Measurements from ENCODE around the gene TRNAU1AP. TPM values are rescaled to one million over a fixed set of nuclear protein-coding genes. Genes with fewer than 3 reads are reported as not detected.

TRNAU1AP gene
- 50.8 and 53.6 TPM in 2 replicates for polyA plus RNA-seq (2013)

DNA sequence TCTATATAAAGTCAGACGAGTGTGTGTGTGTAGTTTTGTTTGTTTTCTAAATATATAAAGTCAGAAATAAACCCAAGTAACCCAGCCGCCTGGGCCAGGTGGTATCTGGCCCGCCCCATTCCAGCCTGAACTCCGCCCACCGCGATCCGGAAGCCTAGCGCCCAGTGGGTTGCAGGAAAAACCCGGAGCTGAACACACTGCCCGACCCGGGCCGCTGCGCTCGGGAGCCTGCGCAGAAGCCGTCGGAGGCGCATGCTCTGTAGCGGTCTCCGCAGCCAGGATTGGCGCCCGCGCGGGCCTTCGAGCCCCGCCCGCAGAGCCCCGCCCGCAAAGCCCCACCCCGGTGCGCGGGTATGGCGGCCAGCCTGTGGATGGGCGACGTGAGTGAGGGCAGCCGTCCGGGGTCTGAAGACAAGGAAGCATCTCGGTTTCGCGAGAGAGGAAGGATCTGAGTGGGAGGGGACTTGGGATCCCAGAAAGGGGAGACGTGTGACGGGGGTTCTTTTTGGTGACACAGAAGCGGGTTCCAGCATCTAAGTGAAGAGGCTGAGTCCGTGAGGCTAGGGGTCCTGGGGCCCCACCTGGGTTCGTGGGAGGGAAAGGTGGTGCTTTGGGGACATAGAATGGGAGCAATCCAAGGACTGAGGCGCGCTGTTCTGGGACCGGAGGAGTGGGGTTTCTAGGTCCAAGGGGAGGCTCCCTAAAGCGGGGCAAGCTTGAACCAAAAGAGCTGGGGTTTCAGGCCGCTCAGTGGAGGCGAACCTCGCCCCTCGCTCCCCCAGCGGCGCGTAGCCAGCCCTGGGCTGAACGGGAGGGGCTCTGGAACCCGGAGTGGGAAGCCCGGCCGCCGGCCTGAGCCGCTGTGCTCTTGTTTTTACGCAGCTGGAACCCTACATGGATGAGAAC is at the start of gene TRNAU1AP:
TSS of gene TRNAU1AP (plus strand) at position 328 of the 906 bp plus-strand sequence. CDS start at position 354, 26 bp downstream.
- Histone ChIP-seq H2BK12ac (ENCODE audit: low read length) (peak within 1 kb of the TSS; percentile 33), H3K4me1 (ENCODE audit: control insufficient read depth in 1 of 2, insufficient read depth in 2 of 2, low read length in 2 of 2) (no peaks in the 10 kb centered on the region), H3K27ac (ENCODE audit: low read depth, low read length) (peak within 1 kb of the TSS; percentile 52), H3K36me3 (ENCODE audit: control insufficient read depth in 1 of 2, insufficient read depth in 2 of 2, low read length in 2 of 2) (peaks cover 13 to 17% of the 10 kb centered on the region in 2 experiments), H3K14ac (ENCODE audit: low read length) (peak within 1 kb of the TSS; percentile 97), H3K18ac (ENCODE audit: low read length) (peak within 1 kb of the TSS; percentile 94), H3K9ac (ENCODE audit: low read length) (peak within 1 kb of the TSS; percentile 87), H2BK5ac (ENCODE audit: low read depth, low read length, poor library complexity) (peak within 1 kb of the TSS; percentile 88), H3K27me3 (ENCODE audit: insufficient read depth, low read length) (no peaks in the 10 kb centered on the region), H3K4ac (ENCODE audit: low read depth, low read length) (peak within 1 kb of the TSS; percentile 88), H2BK120ac (ENCODE audit: insufficient read depth, low read length, poor library complexity) (peak within 1 kb of the TSS; percentile 84), H3K4me3 (ENCODE audit: low read depth, low read length) (peak within 1 kb of the TSS; percentile 86), H4K8ac (ENCODE audit: low read depth, low read length) (peak within 1 kb of the TSS; percentile 83), H4K91ac (ENCODE audit: low read depth, low read length) (peak within 1 kb of the TSS; percentile 95), H4K12ac (ENCODE audit: low read depth, low read length) (peak within 1 kb of the TSS; percentile 83), H3K4me2 (ENCODE audit: low read length) (peak within 1 kb of the TSS; percentile 69), H2AFZ (ENCODE audit: insufficient read depth, low read length, poor library complexity) (peak within 1 kb of the TSS; percentile 75), H2AK5ac (ENCODE audit: low read length) (peak within 1 kb of the TSS; percentile 50), H3K9me3 (ENCODE audit: insufficient read depth, low read depth, low read length) (no peaks in the 10 kb centered on the region), H3K79me2 (ENCODE audit: control insufficient read depth, insufficient read depth, low read length, poor library complexity) (peaks cover 6% of the 10 kb centered on the region), H3K23ac (ENCODE audit: low read length) (no peak within 1 kb of the TSS), H3K79me1 (ENCODE audit: low read length) (peaks cover 11% of the 10 kb centered on the region)
- DNase-seq: peak; percentile 98 to 99
- no CpG with 5 or more reads among the region's 63 CpGs for WGBS (ENCODE audit: extremely low coverage, insufficient coverage, insufficient read length)

DNA sequence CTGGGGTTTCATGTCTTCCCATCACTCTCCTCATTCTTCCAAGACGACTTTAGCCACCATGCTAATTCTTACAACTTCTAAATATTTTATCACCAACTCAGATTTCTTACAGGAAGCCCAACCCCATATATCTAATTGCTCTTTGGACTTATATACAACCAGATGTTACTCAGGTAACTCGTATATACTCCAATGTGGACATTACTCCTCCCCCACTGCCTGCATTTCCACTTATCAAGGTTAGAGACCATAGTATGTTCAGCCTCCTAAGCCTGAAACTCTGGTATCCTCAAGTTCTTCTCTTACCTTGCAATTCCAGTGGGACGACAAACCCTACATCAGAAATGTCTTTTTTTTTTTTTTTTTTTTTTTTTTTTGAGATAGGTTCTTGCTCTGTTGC is 49.8 kb upstream of the TRNAU1AP start:
- H3K4me2 ChIP-seq (ENCODE audit: low read length): no peak overlapping the region
- peaks cover 11 to 25% of the 10 kb centered on the region in 2 experiments for H3K36me3 ChIP-seq (ENCODE audit: control insufficient read depth in 1 of 2, insufficient read depth in 2 of 2, low read length in 2 of 2)
- no peak overlapping the region for H3K4ac ChIP-seq (ENCODE audit: low read depth, low read length)
- no peaks in the 10 kb centered on the region for H3K4me1 ChIP-seq (ENCODE audit: control insufficient read depth in 1 of 2, insufficient read depth in 2 of 2, low read length in 2 of 2)
- no peak overlapping the region for H2BK5ac ChIP-seq (ENCODE audit: low read depth, low read length, poor library complexity)
- no peaks in the 10 kb centered on the region for H3K9me3 ChIP-seq (ENCODE audit: insufficient read depth, low read depth, low read length)
- no peak overlapping the region for H3K9ac ChIP-seq (ENCODE audit: low read length)
- H2AK5ac ChIP-seq (ENCODE audit: low read length): no peak overlapping the region
- H4K91ac ChIP-seq (ENCODE audit: low read depth, low read length): no peak overlapping the region
- H3K27me3 ChIP-seq (ENCODE audit: insufficient read depth, low read length): no peaks in the 10 kb centered on the region
- peaks cover 21% of the 10 kb centered on the region for H3K79me1 ChIP-seq (ENCODE audit: low read length)
- no peak overlapping the region for H3K18ac ChIP-seq (ENCODE audit: low read length)
- no peak overlapping the region for H4K8ac ChIP-seq (ENCODE audit: low read depth, low read length)
- no CpG with 5 or more reads among the region's 3 CpGs for WGBS (ENCODE audit: extremely low coverage, insufficient coverage, insufficient read length)
- H2AFZ ChIP-seq (ENCODE audit: insufficient read depth, low read length, poor library complexity): no peak overlapping the region
- no peak overlapping the region for H3K14ac ChIP-seq (ENCODE audit: low read length)
- H4K12ac ChIP-seq (ENCODE audit: low read depth, low read length): no peak overlapping the region
- no peak overlapping the region for H3K23ac ChIP-seq (ENCODE audit: low read length)
- no peak for DNase-seq
- H2BK120ac ChIP-seq (ENCODE audit: insufficient read depth, low read length, poor library complexity): no peak overlapping the region
- H2BK12ac ChIP-seq (ENCODE audit: low read length): no peak overlapping the region
- peaks cover 19% of the 10 kb centered on the region for H3K79me2 ChIP-seq (ENCODE audit: control insufficient read depth, insufficient read depth, low read length, poor library complexity)
- no peak overlapping the region for H3K4me3 ChIP-seq (ENCODE audit: low read depth, low read length)
- no peak overlapping the region for H3K27ac ChIP-seq (ENCODE audit: low read depth, low read length)

DNA sequence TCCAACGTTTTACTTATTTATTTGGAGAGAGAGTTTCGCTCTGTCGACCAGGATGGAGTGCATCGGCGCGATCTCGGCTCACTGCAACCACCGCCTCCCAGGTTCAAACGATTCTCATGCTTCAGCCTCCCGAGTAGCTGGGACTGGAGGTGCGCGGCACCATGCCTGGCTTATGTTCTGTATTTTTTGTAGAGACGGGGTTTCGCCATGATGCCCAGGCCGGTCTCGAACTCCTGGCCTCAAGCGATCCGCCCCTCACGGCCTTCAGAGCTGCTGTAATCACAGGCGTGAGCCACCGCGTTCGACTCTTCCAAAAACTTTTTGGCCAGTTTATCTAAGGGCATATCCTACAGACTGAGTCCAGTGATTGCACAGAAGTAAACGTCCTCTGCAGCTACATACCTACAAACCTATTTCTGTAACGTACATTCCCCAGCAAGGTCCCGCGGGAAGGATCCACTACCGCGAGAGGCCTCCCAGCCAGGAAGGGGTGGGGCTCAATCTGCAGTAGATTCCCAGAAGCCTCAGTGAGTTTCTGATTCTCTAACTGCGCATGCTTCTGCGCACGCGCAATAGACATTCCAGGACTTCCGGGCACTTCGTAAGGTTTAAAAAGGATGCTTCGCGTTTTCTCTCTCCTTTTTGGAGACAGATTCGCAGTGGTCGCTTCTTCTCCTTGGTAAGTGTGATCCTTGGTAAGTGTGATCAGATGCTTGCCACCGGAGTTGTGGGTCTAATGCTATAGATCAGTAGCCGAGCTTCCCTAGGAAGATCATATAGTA is 47.3 kb upstream of the TRNAU1AP start, which contains the start of gene RCC1:
TSS of gene RCC1 (plus strand) at position 638 of the 782 bp plus-strand sequence. CDS start 23,824 bp downstream, outside the sequence.
- Histone ChIP-seq H2BK12ac (ENCODE audit: low read length) (no peak within 1 kb of the TSS), H3K9ac (ENCODE audit: low read length) (peak within 1 kb of the TSS; percentile 95), H4K91ac (ENCODE audit: low read depth, low read length) (peak within 1 kb of the TSS; percentile 95), H4K8ac (ENCODE audit: low read depth, low read length) (peak within 1 kb of the TSS; percentile 96), H2BK120ac (ENCODE audit: insufficient read depth, low read length, poor library complexity) (peak within 1 kb of the TSS; percentile 98), H3K4me1 (ENCODE audit: control insufficient read depth in 1 of 2, insufficient read depth in 2 of 2, low read length in 2 of 2) (peaks cover 0 to 6% of the 10 kb centered on the region in 2 experiments), H3K4me3 (ENCODE audit: low read depth, low read length) (peak within 1 kb of the TSS; percentile 93), H3K27me3 (ENCODE audit: insufficient read depth, low read length) (no peaks in the 10 kb centered on the region), H3K18ac (ENCODE audit: low read length) (peak within 1 kb of the TSS; percentile 99), H2BK5ac (ENCODE audit: low read depth, low read length, poor library complexity) (peak within 1 kb of the TSS; percentile 97), H3K23ac (ENCODE audit: low read length) (no peak within 1 kb of the TSS), H3K4ac (ENCODE audit: low read depth, low read length) (peak within 1 kb of the TSS; percentile 99), H2AFZ (ENCODE audit: insufficient read depth, low read length, poor library complexity) (peak within 1 kb of the TSS; percentile 94), H3K14ac (ENCODE audit: low read length) (peak within 1 kb of the TSS; percentile 98), H3K36me3 (ENCODE audit: control insufficient read depth in 1 of 2, insufficient read depth in 2 of 2, low read length in 2 of 2) (peaks cover 30 to 33% of the 10 kb centered on the region in 2 experiments), H2AK5ac (ENCODE audit: low read length) (peak within 1 kb of the TSS; percentile 94), H4K12ac (ENCODE audit: low read depth, low read length) (peak within 1 kb of the TSS; percentile 93), H3K79me1 (ENCODE audit: low read length) (peaks cover 28% of the 10 kb centered on the region), H3K27ac (ENCODE audit: low read depth, low read length) (peak within 1 kb of the TSS; percentile 92), H3K9me3 (ENCODE audit: insufficient read depth, low read depth, low read length) (no peaks in the 10 kb centered on the region), H3K79me2 (ENCODE audit: control insufficient read depth, insufficient read depth, low read length, poor library complexity) (peaks cover 19% of the 10 kb centered on the region), H3K4me2 (ENCODE audit: low read length) (peak within 1 kb of the TSS; percentile 84)
- peak; percentile 100 for DNase-seq
- no CpG with 5 or more reads among the region's 41 CpGs for WGBS (ENCODE audit: extremely low coverage, insufficient coverage, insufficient read length)

GRCh38 chr1:28506907-28507246 is 46.0 kb upstream of the TRNAU1AP start:
- DNase-seq: no peak
- Histone ChIP-seq H3K79me2 (ENCODE audit: control insufficient read depth, insufficient read depth, low read length, poor library complexity) (peaks cover 19% of the 10 kb centered on the region), H2AK5ac (ENCODE audit: low read length) (no peak overlapping the region), H4K8ac (ENCODE audit: low read depth, low read length) (peak overlapping the region; percentile 46), H3K79me1 (ENCODE audit: low read length) (peaks cover 28% of the 10 kb centered on the region), H2AFZ (ENCODE audit: insufficient read depth, low read length, poor library complexity) (no peak overlapping the region), H3K9me3 (ENCODE audit: insufficient read depth, low read depth, low read length) (no peaks in the 10 kb centered on the region), H2BK120ac (ENCODE audit: insufficient read depth, low read length, poor library complexity) (peak overlapping the region; percentile 18), H4K91ac (ENCODE audit: low read depth, low read length) (peak overlapping the region; percentile 25), H3K23ac (ENCODE audit: low read length) (no peak overlapping the region), H3K27me3 (ENCODE audit: insufficient read depth, low read length) (no peaks in the 10 kb centered on the region), H3K18ac (ENCODE audit: low read length) (peak overlapping the region; percentile 50), H3K36me3 (ENCODE audit: control insufficient read depth in 1 of 2, insufficient read depth in 2 of 2, low read length in 2 of 2) (peaks cover 35 to 39% of the 10 kb centered on the region in 2 experiments), H2BK5ac (ENCODE audit: low read depth, low read length, poor library complexity) (peak overlapping the region; percentile 37), H4K12ac (ENCODE audit: low read depth, low read length) (no peak overlapping the region), H3K27ac (ENCODE audit: low read depth, low read length) (peak overlapping the region; percentile 92), H3K9ac (ENCODE audit: low read length) (peak overlapping the region; percentile 95), H3K14ac (ENCODE audit: low read length) (peak overlapping the region; percentile 50), H3K4me1 (ENCODE audit: control insufficient read depth in 1 of 2, insufficient read depth in 2 of 2, low read length in 2 of 2) (peaks cover 0 to 6% of the 10 kb centered on the region in 2 experiments), H3K4me3 (ENCODE audit: low read depth, low read length) (peak overlapping the region; percentile 93), H3K4me2 (ENCODE audit: low read length) (peak overlapping the region; percentile 84), H3K4ac (ENCODE audit: low read depth, low read length) (peak overlapping the region; percentile 95), H2BK12ac (ENCODE audit: low read length) (no peak overlapping the region)
- WGBS (ENCODE audit: extremely low coverage, insufficient coverage, insufficient read length): no CpG with 5 or more reads among the region's 14 CpGs

All from trophoblast cell (in vitro differentiated cells and primary cell).